ENCODE data around the gene MSRB3. TPM values are rescaled to one million over a fixed set of nuclear protein-coding genes. Genes with fewer than 3 reads are reported as not detected.

MSRB3 gene
- total and polyA plus RNA-seq, 4 donors: 1.0 to 5.2 (median 3.1) TPM

DNA sequence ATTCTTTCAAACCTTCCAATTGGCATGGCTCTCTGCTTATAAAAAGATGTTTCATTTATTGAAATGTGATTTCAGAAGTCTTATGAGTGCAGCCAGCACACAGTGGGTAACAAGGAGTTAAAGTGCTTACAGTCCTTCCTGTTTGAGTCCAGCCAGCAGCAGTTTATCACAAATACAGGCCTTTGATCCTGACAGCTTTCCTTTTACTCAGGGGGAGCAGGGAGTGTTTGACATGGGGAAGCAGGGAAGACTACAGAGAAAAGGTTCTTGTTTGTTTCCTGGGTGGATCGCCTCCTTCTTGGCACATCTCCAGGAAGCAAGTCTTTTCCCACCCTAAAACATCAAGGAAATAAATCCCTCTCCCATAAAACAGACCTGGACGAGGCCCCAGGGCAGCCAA, 216.1 kb downstream of the MSRB3 start:
- H3K9ac ChIP-seq (ENCODE audit: low read depth in 1 of 2, low read length in 2 of 2): no peak overlapping the region
- H3K27ac ChIP-seq (ENCODE audit: low read depth in 1 of 2, low read length in 2 of 2): no peak overlapping the region
- TF ChIP-seq ZBTB33 (IDR thresholded peaks at IDR 0.05): no peak
- DNase-seq (ENCODE audit: low spot score): no peak
- H3K4me1 ChIP-seq (ENCODE audit: control insufficient read depth in 4 of 4, insufficient read depth in 4 of 4, low read length in 3 of 4): no peaks in the 10 kb centered on the region
- no peaks in the 10 kb centered on the region for H3K27me3 ChIP-seq (ENCODE audit: control insufficient read depth in 4 of 4, insufficient read depth in 4 of 4, low read length in 3 of 4)
- H3K9me3 ChIP-seq (ENCODE audit: control insufficient read depth in 4 of 4, low read length in 3 of 4): no peaks in the 10 kb centered on the region
- WGBS: 58% methylated on average over 2 of the region's 2 CpGs
- H3K36me3 ChIP-seq (ENCODE audit: control insufficient read depth in 4 of 4, insufficient read depth in 3 of 4, low read depth in 1 of 4, low read length in 3 of 4): no peaks in the 10 kb centered on the region
- H3K4me3 ChIP-seq (ENCODE audit: low read depth in 1 of 3, low read length in 3 of 3): no peak overlapping the region

DNA sequence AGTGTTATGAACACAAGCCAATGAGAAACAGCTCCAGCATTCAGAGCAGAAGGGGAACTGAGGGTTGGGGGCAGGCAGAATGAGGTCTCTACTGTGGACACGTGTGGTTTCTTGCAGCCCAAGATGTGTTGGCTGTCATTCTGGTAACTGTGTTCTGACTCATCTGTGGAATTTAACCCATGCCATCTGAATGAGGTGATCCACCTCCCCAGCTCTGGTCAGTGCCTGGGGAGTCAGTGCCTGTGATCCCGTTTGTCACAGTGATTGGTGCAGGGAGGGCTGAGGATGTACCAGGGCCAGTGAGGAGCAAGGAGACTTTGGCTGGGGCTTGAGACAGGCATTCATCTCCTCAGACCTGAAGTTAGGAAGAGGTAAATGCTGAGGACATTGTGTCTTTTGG, 216.8 kb downstream of the MSRB3 start:
- H3K9ac ChIP-seq (ENCODE audit: low read depth in 1 of 2, low read length in 2 of 2): no peak overlapping the region
- no peak for DNase-seq (ENCODE audit: low spot score)
- H3K4me1 ChIP-seq (ENCODE audit: control insufficient read depth in 4 of 4, insufficient read depth in 4 of 4, low read length in 3 of 4): no peaks in the 10 kb centered on the region
- no peaks in the 10 kb centered on the region for H3K9me3 ChIP-seq (ENCODE audit: control insufficient read depth in 4 of 4, low read length in 3 of 4)
- 42% methylated on average over 2 of the region's 2 CpGs for WGBS
- no peak for TF ChIP-seq FOXA2 (IDR thresholded peaks at IDR 0.05)
- no peak for TF ChIP-seq YY1 (IDR thresholded peaks at IDR 0.05)
- TF ChIP-seq, protein P1, sequence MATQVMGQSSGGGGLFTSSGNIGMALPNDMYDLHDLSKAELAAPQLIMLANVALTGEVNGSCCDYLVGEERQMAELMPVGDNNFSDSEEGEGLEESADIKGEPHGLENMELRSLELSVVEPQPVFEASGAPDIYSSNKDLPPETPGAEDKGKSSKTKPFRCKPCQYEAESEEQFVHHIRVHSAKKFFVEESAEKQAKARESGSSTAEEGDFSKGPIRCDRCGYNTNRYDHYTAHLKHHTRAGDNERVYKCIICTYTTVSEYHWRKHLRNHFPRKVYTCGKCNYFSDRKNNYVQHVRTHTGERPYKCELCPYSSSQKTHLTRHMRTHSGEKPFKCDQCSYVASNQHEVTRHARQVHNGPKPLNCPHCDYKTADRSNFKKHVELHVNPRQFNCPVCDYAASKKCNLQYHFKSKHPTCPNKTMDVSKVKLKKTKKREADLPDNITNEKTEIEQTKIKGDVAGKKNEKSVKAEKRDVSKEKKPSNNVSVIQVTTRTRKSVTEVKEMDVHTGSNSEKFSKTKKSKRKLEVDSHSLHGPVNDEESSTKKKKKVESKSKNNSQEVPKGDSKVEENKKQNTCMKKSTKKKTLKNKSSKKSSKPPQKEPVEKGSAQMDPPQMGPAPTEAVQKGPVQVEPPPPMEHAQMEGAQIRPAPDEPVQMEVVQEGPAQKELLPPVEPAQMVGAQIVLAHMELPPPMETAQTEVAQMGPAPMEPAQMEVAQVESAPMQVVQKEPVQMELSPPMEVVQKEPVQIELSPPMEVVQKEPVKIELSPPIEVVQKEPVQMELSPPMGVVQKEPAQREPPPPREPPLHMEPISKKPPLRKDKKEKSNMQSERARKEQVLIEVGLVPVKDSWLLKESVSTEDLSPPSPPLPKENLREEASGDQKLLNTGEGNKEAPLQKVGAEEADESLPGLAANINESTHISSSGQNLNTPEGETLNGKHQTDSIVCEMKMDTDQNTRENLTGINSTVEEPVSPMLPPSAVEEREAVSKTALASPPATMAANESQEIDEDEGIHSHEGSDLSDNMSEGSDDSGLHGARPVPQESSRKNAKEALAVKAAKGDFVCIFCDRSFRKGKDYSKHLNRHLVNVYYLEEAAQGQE (IDR thresholded peaks at IDR 0.05): no peak
- TF ChIP-seq, protein P2, sequence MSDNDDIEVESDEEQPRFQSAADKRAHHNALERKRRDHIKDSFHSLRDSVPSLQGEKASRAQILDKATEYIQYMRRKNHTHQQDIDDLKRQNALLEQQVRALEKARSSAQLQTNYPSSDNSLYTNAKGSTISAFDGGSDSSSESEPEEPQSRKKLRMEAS (IDR thresholded peaks at IDR 0.05): no peak
- no peak for TF ChIP-seq HNF4G (IDR thresholded peaks at IDR 0.05)
- no peak overlapping the region for H3K4me3 ChIP-seq (ENCODE audit: low read depth in 1 of 3, low read length in 3 of 3)
- H3K27me3 ChIP-seq (ENCODE audit: control insufficient read depth in 4 of 4, insufficient read depth in 4 of 4, low read length in 3 of 4): no peaks in the 10 kb centered on the region
- no peak overlapping the region for H3K27ac ChIP-seq (ENCODE audit: low read depth in 1 of 2, low read length in 2 of 2)
- no peaks in the 10 kb centered on the region for H3K36me3 ChIP-seq (ENCODE audit: control insufficient read depth in 4 of 4, insufficient read depth in 3 of 4, low read depth in 1 of 4, low read length in 3 of 4)

DNA sequence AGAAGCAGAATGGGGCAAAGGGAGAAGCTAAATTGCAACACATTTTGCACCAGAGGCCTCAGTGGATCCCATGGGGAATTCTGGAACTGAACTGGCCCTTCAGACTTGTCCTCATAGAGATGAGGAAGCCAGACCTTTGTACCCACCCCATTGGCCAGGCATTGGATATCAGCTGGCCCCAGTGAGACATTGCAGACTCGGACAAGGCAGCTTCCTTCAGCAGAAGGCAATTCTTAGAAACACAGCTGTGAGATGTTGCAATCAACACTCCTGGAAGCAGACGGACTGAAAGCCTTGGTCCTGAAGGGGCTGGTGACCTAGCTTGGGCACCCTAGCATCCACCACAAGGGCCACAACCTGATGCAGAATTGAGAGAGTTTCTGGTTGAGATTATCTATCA, 218.1 kb downstream of the MSRB3 start:
- Histone ChIP-seq H3K4me3 (ENCODE audit: low read depth in 1 of 3, low read length in 3 of 3) (no peak overlapping the region), H3K27ac (ENCODE audit: low read depth in 1 of 2, low read length in 2 of 2) (no peak overlapping the region), H3K9ac (ENCODE audit: low read depth in 1 of 2, low read length in 2 of 2) (no peak overlapping the region), H3K4me1 (ENCODE audit: control insufficient read depth in 4 of 4, insufficient read depth in 4 of 4, low read length in 3 of 4) (peaks cover 0 to 4% (median 2%) of the 10 kb centered on the region in 4 donors), H3K9me3 (ENCODE audit: control insufficient read depth in 4 of 4, low read length in 3 of 4) (no peaks in the 10 kb centered on the region), H3K27me3 (ENCODE audit: control insufficient read depth in 4 of 4, insufficient read depth in 4 of 4, low read length in 3 of 4) (no peaks in the 10 kb centered on the region), H3K36me3 (ENCODE audit: control insufficient read depth in 4 of 4, insufficient read depth in 3 of 4, low read depth in 1 of 4, low read length in 3 of 4) (no peaks in the 10 kb centered on the region)
- no peak for DNase-seq (ENCODE audit: low spot score)
- WGBS: 62% methylated on average over 2 of the region's 2 CpGs
- TF ChIP-seq EGR1 (IDR thresholded peaks at IDR 0.05; ENCODE audit: low read depth in 2 of 2) (no peak), NR2F2 (IDR thresholded peaks at IDR 0.05) (no peak), ZBTB33 (IDR thresholded peaks at IDR 0.05) (no peak), HNF4G (IDR thresholded peaks at IDR 0.05) (no peak), SP1 (IDR thresholded peaks at IDR 0.05) (no peak), TAF1 (conservative IDR thresholded peaks at IDR 0.05) (no peak), YY1 (IDR thresholded peaks at IDR 0.05) (no peak)
- TF ChIP-seq, protein P3, sequence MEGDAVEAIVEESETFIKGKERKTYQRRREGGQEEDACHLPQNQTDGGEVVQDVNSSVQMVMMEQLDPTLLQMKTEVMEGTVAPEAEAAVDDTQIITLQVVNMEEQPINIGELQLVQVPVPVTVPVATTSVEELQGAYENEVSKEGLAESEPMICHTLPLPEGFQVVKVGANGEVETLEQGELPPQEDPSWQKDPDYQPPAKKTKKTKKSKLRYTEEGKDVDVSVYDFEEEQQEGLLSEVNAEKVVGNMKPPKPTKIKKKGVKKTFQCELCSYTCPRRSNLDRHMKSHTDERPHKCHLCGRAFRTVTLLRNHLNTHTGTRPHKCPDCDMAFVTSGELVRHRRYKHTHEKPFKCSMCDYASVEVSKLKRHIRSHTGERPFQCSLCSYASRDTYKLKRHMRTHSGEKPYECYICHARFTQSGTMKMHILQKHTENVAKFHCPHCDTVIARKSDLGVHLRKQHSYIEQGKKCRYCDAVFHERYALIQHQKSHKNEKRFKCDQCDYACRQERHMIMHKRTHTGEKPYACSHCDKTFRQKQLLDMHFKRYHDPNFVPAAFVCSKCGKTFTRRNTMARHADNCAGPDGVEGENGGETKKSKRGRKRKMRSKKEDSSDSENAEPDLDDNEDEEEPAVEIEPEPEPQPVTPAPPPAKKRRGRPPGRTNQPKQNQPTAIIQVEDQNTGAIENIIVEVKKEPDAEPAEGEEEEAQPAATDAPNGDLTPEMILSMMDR (IDR thresholded peaks at IDR 0.05; ENCODE audit: low read depth, low read length, missing input control): no peak
- TF ChIP-seq, protein P4, sequence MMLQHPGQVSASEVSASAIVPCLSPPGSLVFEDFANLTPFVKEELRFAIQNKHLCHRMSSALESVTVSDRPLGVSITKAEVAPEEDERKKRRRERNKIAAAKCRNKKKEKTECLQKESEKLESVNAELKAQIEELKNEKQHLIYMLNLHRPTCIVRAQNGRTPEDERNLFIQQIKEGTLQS (IDR thresholded peaks at IDR 0.05): no peak
- TF ChIP-seq, protein P2 (IDR thresholded peaks at IDR 0.05): no peak

All from liver (tissue), 9 donors.